Endothelial cell of coronary artery (primary cell): ENCODE measurements around the gene OR4K17. TPM values are rescaled to one million over a fixed set of nuclear protein-coding genes. Genes with fewer than 3 reads are reported as not detected.

ENCODE experiments used
- total RNA-seq: library from RNA; depleted of rRNA; stranded (reverse); fragments of >200 nt; gene quantifications from 2 replicates; pipeline ENCODE4 v1.2.3, GENCODE V29; 2014

OR4K17 gene, protein sequence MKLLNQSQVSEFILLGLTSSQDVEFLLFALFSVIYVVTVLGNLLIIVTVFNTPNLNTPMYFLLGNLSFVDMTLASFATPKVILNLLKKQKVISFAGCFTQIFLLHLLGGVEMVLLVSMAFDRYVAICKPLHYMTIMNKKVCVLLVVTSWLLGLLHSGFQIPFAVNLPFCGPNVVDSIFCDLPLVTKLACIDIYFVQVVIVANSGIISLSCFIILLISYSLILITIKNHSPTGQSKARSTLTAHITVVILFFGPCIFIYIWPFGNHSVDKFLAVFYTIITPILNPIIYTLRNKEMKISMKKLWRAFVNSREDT
- not detected in 2 replicates for total RNA-seq

DNA sequence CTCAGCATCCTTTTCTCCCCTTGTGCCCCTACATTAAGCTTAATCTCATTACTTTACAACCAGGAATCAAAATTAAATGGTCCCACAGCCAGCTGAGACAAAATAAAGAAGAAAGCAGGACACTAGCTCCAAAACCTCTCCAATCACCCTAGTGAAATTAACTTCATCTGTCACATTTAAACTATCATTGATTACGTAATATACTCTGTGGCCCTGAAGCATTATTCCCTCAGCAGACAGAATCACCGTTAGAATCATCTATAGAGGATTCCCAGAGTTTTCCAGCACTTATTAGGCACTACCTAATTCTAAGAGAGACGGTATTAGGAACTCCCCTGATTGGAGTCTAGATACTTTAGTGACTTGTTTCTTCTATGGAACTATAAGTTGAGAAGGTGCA lies at the start of gene OR4K17:
Gene OR4K17 (plus strand): TSS at position 302 of the 400 bp plus-strand sequence. CDS start 6,761 bp downstream, outside the sequence.

DNA sequence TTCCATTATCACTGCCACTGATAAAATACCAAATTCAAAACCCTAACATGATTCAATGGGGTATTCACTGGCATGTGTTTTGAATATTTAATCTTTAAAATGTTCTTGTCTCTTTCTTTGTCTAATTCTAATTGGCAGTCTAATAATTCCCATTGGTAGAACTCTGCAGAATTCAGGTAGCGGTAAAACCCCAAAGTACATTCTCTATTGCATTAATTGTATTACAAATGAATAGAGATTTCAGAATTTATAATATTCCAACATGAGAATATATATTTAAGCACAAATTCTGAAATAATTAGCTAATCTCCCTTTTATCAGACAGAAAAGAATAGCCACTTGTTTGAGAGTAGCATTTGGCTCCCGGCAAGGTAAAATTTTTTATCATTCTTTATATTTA lies 28.0 kb downstream of the OR4K17 start, which contains the start of gene OR4N5:
Gene OR4N5 (plus strand): TSS at position 301 of the 400 bp plus-strand sequence. CDS start 4,916 bp downstream, outside the sequence.

Other genes with a start within 250 kb of the OR4K17 start
- not detected in 2 replicates for gene OR4K2, start 235.6 kb upstream of the OR4K17 start, total RNA-seq
- gene OR4K5, start 190.1 kb upstream of the OR4K17 start, total RNA-seq = not detected in 2 replicates
- 0.09 TPM in 1 of 2 replicates, not detected in the other for gene OR4K1, start 179.8 kb upstream of the OR4K17 start, total RNA-seq
- gene OR4K15, start 135.1 kb upstream of the OR4K17 start, total RNA-seq = not detected in 2 replicates
- not detected in 2 replicates for gene OR4Q2, start 108.6 kb upstream of the OR4K17 start, total RNA-seq
- not detected in 2 replicates for gene OR4K14, start 91.4 kb upstream of the OR4K17 start, total RNA-seq
- not detected in 2 replicates for gene OR4K13, start 74.7 kb upstream of the OR4K17 start, total RNA-seq
- not detected in 2 replicates for gene OR4L1, start 50.7 kb upstream of the OR4K17 start, total RNA-seq
- not detected in 2 replicates for gene OR4N5, start 28.1 kb downstream of the OR4K17 start, total RNA-seq
- gene OR11G2, start 80.2 kb downstream of the OR4K17 start, total RNA-seq = not detected in 2 replicates
- not detected in 2 replicates for gene OR11H6, start 113.0 kb downstream of the OR4K17 start, total RNA-seq
- gene OR11H7, start 118.2 kb downstream of the OR4K17 start, total RNA-seq = not detected in 2 replicates
- gene OR11H4, start 128.5 kb downstream of the OR4K17 start, total RNA-seq = not detected in 2 replicates
- 31.5 and 33.3 TPM in 2 replicates for gene TTC5, start 195.2 kb downstream of the OR4K17 start, total RNA-seq
- gene CCNB1IP1, start 222.5 kb downstream of the OR4K17 start, total RNA-seq = 27.8 and 33.6 TPM in 2 replicates
- gene PARP2, start 232.9 kb downstream of the OR4K17 start, total RNA-seq = 7.3 and 7.6 TPM in 2 replicates